ENCODE results near the gene FLII. TPM values are rescaled to one million over a fixed set of nuclear protein-coding genes. Genes with fewer than 3 reads are reported as not detected.
"Not testable (repeated sequence)": the region's sequence is repeated elsewhere in the genome, so short reads cannot be mapped to it uniquely, and the experiment has no call there.

Gene FLII
- 100 to 1,000 TPM; 129 to 142 (median 141) TPM for polyA plus RNA-seq (ENCODE audit: insufficient read length in 3 of 3)

DNA sequence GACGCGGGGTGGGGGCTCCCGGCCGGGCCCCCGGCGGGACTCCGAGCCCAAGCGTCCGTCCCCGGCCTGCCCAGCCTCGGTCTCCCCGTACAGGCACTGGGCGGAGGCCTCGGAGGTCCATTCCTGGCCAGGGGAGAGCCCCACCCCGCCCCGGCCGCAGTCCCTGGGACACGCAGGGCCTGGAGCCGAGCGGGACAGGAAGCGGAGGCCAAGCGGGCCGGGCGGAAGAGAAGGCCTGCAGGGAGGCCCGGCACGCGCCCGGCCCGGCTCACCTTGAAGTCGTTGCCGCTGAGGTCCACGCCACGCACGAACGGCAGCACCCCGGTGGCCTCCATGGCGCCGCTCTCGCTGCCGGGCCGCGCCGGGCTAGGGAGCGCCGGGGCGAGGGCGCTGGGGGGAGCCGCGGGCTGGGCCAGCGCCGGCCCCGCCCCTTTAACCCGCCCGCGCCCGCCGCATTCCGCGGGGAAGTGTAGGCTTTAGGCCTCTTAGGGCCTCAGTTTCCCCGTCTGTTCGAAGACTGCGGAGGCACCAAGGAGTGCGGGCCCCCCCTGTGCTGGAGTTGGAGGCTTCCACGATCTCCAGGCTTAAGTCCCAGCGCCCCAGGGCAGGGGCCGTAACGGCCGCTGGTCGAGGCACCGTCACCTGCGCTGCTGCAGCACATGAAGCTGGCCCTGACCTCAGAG lies at the start of gene FLII:
FLII (minus strand) TSS at position 383 of the 683 bp plus-strand sequence; CDS start at position 335, 48 bp downstream.
- DNase-seq (ENCODE audit: low read depth in 3 of 3, low spot score in 2 of 3) = peak in 1 of 3 donors; percentile 32

GRCh38 chr17:18303206-18303605 lies 44.7 kb upstream of the FLII start:
- DNase-seq (ENCODE audit: low read depth in 3 of 3, low spot score in 2 of 3) = not testable (repeated sequence)

- no peak for DNase-seq (ENCODE audit: low read depth in 3 of 3, low spot score in 2 of 3)
These were observed 42.4 kb upstream of the FLII start for GRCh38 chr17:18300725-18301480.

GRCh38 chr17:18298061-18298460 lies 39.5 kb upstream of the FLII start:
- not testable (repeated sequence) for DNase-seq (ENCODE audit: low read depth in 3 of 3, low spot score in 2 of 3)

GRCh38 chr17:18291718-18292540 lies 33.4 kb upstream of the FLII start:
- DNase-seq (ENCODE audit: low read depth in 3 of 3, low spot score in 2 of 3) = no peak

- no peak for DNase-seq (ENCODE audit: low read depth in 3 of 3, low spot score in 2 of 3)
These were observed 26.8 kb upstream of the FLII start for GRCh38 chr17:18285296-18285695.

DNA sequence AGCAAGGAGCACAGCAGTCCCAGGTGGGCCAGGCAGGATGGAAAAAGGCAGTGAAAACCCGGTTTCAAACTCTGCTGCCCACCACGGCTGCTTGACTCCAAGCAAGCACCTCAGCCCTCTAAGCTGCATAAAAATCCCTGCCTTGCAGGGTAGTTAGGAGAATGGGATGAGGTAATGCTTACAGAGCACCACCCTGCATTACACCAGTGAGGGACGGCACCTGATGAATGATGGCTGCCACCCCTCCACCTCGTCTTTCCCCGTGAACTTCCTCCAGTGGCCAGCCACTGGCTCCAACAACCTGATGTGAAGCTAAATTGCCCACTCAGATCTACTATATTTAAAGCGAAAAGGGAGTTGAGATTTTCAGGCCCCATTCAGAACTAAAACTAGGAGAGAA lies 23.2 kb upstream of the FLII start:
- no peak for DNase-seq (ENCODE audit: low read depth in 3 of 3, low spot score in 2 of 3)

DNA sequence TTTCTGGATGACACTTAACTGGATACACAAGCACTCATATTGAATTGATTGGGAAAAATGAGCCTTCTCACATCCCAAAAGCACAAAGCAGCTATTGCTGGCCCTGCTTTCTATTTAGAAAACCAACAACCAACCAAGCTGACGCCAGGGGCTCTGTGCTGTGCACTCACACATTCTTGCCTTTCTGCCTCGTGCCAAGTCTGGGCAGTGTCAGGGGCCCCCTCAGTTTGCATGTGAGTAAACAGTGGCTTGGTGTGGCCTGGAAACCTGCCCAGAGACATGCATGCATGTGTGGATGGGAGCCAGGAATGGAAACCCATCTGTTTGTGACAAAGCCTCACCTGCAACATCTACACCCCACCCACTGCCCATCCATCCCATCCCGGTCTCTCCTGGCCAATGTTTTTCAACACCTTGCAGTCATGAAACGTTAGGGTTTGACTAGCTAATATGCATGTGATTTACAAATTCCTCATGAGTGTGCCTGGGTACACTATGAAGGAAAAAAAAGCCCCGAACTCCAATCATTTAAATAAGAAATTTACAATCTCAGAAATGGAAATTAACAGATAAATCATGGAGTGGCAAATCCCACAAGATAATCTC lies 22.3 kb upstream of the FLII start:
- DNase-seq (ENCODE audit: low read depth in 3 of 3, low spot score in 2 of 3) = no peak

DNA sequence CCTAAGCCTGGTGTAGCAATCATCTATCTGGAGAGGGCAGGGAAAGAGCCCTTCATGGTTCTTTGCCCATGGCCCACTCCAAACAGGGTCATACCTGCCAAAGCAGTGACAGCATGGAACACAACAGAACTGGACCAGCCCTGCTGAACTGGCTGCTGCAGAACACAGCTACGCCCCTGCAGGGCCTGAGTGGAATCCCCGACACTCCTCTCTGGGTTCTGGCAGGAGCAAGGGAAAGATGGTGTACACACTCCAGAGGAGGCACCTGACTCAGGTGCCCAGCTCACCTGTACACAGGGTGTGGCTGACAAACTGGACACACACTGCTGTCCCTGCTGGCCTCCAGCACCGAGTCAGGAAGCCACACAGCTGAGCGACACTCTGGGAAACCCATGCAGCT lies 21.7 kb upstream of the FLII start:
- no peak for DNase-seq (ENCODE audit: low read depth in 3 of 3, low spot score in 2 of 3)

DNA sequence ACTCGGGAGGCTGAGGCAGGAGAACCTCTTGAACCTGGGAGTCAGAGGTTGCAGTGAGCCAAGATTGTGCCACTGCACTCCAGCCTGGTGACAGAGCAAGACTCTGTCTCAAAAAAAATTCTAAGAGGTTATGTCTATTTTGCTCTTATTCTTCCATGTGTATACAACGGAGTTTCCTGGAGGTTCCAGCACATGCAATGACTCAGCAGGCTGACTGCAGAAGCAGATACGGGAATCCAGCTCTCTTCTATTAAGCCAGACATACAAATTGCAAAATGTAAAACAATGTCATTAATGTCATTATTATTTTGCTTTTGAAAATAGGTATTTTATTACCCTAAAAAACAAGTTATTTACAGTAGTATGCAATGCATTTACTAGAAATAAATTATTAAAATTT lies 20.3 kb upstream of the FLII start:
- no peak for DNase-seq (ENCODE audit: low read depth in 3 of 3, low spot score in 2 of 3)

DNA sequence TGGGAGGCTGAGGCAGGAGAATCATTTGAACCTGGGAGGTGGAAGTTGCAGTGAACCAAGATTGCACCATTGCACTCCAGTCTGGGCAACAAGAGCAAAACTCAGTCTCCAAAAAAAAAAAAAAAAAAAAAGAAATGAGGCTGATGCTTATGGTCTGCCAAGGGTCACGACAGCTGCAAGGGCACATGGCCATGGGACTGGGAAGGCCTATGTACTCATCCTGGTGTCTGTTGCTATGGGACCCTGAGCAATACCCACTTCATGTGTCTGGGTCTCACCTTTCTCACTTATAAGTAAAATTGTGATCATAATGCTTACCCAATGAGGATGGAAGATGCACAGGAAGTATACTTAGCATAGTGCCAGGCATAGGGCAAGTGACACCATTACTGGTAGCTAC lies 18.5 kb upstream of the FLII start:
- DNase-seq (ENCODE audit: low read depth in 3 of 3, low spot score in 2 of 3) = no peak

GRCh38 chr17:18270046-18270931 lies 11.8 kb upstream of the FLII start:
- DNase-seq (ENCODE audit: low read depth in 3 of 3, low spot score in 2 of 3) = no peak

GRCh38 chr17:18267927-18268711 lies 9.6 kb upstream of the FLII start:
- no peak for DNase-seq (ENCODE audit: low read depth in 3 of 3, low spot score in 2 of 3)

- no peak for DNase-seq (ENCODE audit: low read depth in 3 of 3, low spot score in 2 of 3)
These were observed 8.8 kb upstream of the FLII start for GRCh38 chr17:18267366-18267765.

- no peak for DNase-seq (ENCODE audit: low read depth in 3 of 3, low spot score in 2 of 3)
These were observed 5.5 kb upstream of the FLII start for GRCh38 chr17:18263885-18264682.

GRCh38 chr17:18262641-18263040 lies 4.1 kb upstream of the FLII start:
- no peak for DNase-seq (ENCODE audit: low read depth in 3 of 3, low spot score in 2 of 3)

DNA sequence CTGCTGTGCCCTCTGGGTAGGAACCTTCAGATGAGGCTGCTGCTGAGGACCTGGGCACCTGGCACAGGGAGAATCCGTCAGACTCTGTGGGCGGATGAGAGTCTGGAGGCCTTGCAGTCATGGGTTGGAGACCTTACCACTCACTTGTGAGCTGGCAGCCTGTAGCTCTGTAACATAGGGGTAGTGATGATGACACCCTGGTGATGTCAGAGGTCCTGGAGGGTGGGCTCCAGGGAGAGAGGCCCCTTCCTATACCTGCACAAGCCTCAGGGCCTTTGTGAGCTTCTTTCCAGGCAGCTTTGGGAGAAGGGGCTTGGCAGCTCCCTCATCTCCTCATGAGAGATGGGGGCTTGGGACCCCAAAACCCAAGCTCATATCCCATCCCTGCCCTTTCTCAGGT lies 3.6 kb upstream of the FLII start:
- DNase-seq (ENCODE audit: low read depth in 3 of 3, low spot score in 2 of 3) = no peak

DNA sequence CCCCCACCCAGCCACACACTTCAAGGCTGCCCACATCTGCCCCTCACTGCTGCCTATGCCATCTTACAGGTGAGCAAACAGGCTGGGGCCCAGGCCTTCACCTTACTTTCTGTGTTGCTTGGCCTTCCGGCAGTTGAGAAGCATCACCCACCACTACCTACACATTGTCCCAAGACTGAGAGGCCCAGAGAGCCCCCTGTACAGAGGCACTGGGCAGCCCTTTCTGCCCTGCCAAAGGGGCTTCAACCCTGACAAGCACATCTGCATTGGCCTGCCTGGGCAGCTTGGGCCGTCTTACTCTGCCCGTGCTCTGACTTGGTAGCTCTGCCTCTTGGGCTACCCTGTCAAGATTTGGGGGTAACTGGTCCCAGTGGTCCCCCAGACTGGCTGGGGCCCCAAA lies 3.1 kb upstream of the FLII start:
- DNase-seq (ENCODE audit: low read depth in 3 of 3, low spot score in 2 of 3) = no peak

Data from right renal cortex interstitium (tissue), 3 donors.